HG03442 (cell line): ENCODE data around the gene CCDC106.

Experiments
- ATAC-seq: cut with Tn5 transposase; IDR thresholded peaks from one replicate; pipeline ENCODE4 v1.9.1; 2021; ENCODE audit warnings: mild to moderate bottlenecking, moderate library complexity; ENCODE audit not compliant: unreplicated experiment

Gene CCDC106

DNA sequence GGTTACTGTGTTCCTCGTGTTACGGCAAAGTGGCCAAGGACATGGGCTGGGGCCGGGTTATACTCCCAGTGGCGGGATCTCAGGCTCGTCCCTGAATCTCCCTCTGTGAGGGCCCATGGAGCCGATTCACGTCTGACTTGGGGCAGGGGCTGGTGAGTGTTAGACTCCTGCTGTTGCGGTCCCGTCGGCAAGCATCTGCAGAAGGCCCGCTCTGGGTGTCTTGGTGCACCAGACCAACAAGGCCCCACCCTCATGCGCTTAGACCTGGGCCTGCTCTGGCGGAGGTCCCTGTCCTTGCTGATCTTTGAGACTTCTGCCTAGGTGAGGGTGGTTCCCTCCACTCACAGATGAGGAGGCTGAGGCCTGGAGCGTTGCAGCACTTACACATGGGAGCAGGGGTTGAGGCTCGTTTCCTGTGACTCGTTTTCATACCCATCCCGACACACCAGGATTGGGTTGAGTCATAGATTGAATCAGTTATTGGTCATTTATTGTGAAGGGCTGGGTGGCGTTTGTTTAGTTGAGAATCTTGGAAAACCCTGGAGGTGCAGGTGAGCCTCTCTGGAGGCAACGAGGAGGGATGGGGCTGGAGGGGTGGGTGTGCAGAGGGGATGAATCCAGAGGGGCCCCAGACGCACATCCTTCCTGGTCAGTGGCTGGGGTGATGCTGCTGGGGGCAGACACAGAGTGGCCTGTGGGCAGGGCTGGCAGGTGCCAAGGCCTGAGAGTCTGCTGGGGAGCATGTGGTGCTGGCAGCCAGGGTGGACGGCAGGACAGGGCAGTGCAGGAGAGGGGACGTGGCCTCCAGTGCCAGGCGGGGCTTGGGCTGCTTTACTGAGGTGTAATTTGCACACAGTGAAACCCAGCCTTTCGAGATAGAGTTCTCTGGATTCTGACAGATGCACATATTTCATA, 31.6 kb downstream of the CCDC106 start:
- ATAC-seq, result no peak

- ATAC-seq, result no peak
Observed at GRCh38 chr19:55680339-55681130, 32.5 kb downstream of the CCDC106 start.

GRCh38 chr19:55681131-55682092, 33.4 kb downstream of the CCDC106 start:
- no peak for ATAC-seq

DNA sequence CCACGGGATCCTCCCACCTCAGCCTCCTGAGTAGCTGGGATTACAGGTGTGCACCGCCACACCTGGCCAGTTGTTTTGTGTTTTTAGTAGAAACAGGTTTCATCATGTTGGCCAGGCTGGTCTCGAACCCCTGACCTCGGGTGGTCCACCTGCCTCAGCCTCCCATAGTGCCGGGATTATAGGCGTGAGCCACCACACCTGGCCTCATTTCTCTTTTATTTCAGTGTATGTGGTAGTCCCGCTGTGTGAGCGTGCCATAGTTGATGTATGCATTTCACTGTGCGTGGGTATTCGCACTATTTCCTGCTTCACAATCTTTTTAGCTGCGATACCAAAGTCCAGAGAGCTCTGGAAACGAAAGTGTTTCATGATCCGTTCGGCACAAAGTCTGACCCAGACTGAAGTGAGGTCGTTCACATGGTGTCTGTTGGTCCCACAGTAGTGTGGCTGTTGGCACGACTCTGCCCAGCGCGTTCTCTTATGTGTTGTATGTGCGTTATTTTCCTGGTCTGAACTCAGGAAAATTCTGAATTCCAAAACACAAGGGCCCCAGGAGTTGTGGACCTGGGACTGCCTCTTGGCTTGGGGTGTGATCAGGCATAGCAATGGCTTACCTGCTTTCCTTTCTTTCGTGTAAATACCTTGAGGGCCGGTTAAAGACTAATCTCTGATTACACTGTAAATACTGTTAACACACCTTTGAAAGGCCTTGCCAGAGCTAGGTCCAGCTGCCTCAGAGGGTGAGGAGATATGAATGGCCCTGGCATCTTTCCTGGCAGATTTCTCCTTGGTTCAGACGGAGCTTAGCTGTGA, 35.6 kb downstream of the CCDC106 start:
- ATAC-seq, result no peak

GRCh38 chr19:55684946-55685681, 37.1 kb downstream of the CCDC106 start:
- no peak for ATAC-seq

DNA sequence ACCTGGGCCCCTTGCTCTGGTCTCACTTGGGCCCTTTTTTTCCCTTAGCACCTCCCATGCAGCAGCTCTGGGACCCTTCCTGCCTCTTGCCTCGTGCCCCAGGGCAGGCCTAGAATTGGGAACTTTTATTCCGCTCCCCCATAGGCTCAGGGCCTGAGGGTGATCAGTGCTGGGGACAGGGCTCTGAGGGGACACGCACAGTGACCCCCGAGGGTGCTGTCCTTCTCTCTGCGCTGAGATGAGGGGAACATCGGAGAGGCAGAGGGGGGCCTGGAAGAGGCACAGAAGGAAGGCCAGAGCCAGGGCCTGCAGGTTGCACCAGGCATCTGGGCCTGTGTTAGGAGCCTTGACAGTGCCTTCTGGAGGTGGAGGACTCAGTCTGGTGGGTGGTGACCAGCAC, 37.8 kb downstream of the CCDC106 start:
- no peak for ATAC-seq

DNA sequence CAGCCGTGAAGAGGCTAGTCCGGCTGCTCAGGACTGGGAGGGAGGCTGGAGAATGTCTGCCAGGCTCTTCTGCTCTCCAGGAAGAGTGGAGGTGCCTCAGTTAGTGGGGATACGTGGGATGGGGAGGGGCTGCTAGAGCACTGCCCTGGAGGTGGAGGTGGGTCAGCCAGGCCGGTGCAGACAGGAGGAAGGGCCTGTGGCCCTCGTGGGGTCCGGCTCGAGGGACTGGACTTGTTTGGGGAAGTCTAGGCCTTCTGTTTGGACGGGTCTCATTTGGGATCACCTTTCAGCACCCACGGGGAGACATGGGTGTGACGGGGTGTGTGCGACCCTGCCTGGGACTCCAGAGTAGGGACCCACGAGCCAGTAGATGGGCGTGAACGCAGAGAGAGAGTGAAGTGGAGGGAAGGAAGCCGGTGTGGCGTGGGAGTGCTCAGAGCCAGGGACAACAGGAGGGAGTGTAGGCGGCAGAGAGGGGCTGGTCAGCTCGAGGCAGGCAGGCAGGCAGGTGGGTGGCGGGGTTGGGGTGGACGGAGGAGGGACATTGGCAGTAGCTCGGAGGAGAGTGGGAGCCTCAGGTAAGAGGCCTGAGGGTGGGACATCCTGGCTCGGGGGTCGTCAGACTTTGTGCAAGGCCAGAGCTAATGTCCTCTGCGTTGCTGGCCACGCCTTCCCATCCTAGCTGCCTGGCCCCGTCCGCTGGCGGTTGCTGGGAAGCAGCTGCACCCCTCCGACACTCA, 38.5 kb downstream of the CCDC106 start:
- no peak for ATAC-seq

- no peak for ATAC-seq
Observed at GRCh38 chr19:55687281-55688201, 39.5 kb downstream of the CCDC106 start.

- ATAC-seq, result no peak
Observed at GRCh38 chr19:55688422-55689218, 40.6 kb downstream of the CCDC106 start.

GRCh38 chr19:55689411-55690108, 41.5 kb downstream of the CCDC106 start:
- no peak for ATAC-seq

- no peak for ATAC-seq
Observed at GRCh38 chr19:55690109-55690768, 42.2 kb downstream of the CCDC106 start.

DNA sequence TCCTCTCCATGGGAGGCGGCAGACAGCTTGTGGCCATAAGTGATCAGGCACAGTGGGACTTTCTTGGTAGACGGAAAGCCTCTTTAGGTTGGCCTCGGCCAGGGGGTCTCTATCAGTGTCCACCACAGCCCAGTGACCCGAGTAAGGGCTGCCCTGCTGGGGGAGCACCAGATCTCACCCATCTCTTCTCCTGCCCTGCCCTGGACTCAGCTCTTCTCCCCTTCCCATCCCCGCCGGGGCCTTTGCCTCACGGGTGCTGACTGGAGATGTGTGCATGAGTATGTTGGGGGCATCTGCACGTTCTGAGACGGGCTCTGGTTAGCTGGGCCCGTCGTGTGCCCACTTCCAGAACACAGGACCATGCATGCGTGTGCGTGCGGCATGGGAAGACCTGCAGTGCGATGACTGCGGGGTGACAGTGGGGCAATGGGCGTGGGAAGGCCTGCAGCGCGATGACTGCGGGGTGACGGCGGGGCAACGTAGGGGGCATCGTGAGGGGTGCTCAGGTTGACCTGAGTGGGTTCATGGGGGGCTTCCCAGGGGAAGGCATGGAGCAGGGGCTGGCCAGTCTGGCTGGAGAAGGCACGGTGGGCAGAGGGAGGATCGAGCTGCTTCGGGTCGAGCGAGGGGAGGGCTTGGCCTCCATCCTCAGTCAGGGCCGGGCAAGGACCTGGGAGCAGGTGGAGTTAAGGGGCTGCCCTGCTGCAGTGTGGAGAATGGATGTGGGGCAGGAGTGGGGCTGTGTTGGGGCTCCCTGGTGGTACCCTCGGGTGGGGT, 42.9 kb downstream of the CCDC106 start:
- no peak for ATAC-seq

- no peak for ATAC-seq
Observed at GRCh38 chr19:55691561-55692481, 43.8 kb downstream of the CCDC106 start.

DNA sequence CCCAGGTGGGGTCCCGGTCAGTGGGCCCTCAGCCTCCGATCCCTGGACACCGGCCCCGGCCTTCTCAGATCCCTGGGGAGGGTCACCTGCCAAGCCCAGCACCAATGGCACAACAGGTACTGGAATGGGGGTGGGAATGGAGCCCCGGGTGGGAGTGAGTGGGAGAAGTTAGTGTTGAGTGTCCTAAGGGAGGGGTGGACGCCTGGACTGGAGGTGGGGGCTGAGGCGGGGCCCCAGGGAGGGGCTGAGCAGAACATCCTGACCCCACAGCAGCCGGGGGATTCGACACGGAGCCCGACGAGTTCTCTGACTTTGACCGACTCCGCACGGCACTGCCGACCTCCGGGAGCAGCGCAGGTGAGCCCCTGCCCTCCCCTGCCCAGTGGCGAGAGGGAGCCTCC, 44.7 kb downstream of the CCDC106 start:
- ATAC-seq, result no peak
